ENCODE data around the gene MGAT3.

The MGAT3 gene

GRCh38 chr22:39446239-39446721 lies 10.5 kb upstream of the MGAT3 start:
- Histone ChIP-seq H3K9ac (ENCODE audit: low read depth, low read length) (no peak overlapping the region), H3K4me1 (ENCODE audit: insufficient read depth, low read length) (no peaks in the 10 kb centered on the region), H3K4me2 (ENCODE audit: insufficient read depth, low read length) (no peak overlapping the region), H2AFZ (ENCODE audit: low read depth, low read length) (no peak overlapping the region), H3K79me2 (ENCODE audit: insufficient read depth, low read length) (no peaks in the 10 kb centered on the region), H3K9me3 (ENCODE audit: insufficient read depth, low read length, severe bottlenecking) (no peaks in the 10 kb centered on the region), H3K27me3 (ENCODE audit: insufficient read depth, low read length, poor library complexity) (no peaks in the 10 kb centered on the region), H4K20me1 (ENCODE audit: insufficient read depth, low read length) (no peaks in the 10 kb centered on the region; the same call in 1 of the 2 replicates), H3K4me3 (ENCODE audit: low read depth in 1 of 2, low read length in 2 of 2) (no peak overlapping the region), H3K36me3 (ENCODE audit: insufficient read depth, low read length) (no peaks in the 10 kb centered on the region), H3K27ac (ENCODE audit: low read length) (no peak overlapping the region)
- DNase-seq (no peak), ATAC-seq (ENCODE audit: insufficient read depth, low read depth) (no peak)
- TF ChIP-seq CTCF (IDR thresholded peaks at IDR 0.05; ENCODE audit: borderline replicate concordance, extremely low read depth, low read length, poor library complexity, severe bottlenecking) (no peak), EZH2 (IDR thresholded peaks at IDR 0.05; ENCODE audit: borderline replicate concordance, low read depth, low read length, severe bottlenecking) (no peak)

GRCh38 chr22:39448205-39449054 lies 8.4 kb upstream of the MGAT3 start:
- no peak overlapping the region for H2AFZ ChIP-seq (ENCODE audit: low read depth, low read length)
- no peaks in the 10 kb centered on the region for H3K79me2 ChIP-seq (ENCODE audit: insufficient read depth, low read length)
- no peak overlapping the region for H3K4me2 ChIP-seq (ENCODE audit: insufficient read depth, low read length)
- no peaks in the 10 kb centered on the region for H3K4me1 ChIP-seq (ENCODE audit: insufficient read depth, low read length)
- H3K27ac ChIP-seq (ENCODE audit: low read length): no peak overlapping the region
- no peak overlapping the region for H3K4me3 ChIP-seq (ENCODE audit: low read depth in 1 of 2, low read length in 2 of 2)
- ATAC-seq (ENCODE audit: insufficient read depth, low read depth) (no peak), DNase-seq (no peak)
- H3K9ac ChIP-seq (ENCODE audit: low read depth, low read length): no peak overlapping the region
- H3K9me3 ChIP-seq (ENCODE audit: insufficient read depth, low read length, severe bottlenecking): no peaks in the 10 kb centered on the region
- no peak for TF ChIP-seq CTCF (IDR thresholded peaks at IDR 0.05; ENCODE audit: borderline replicate concordance, extremely low read depth, low read length, poor library complexity, severe bottlenecking)
- no peaks in the 10 kb centered on the region for H3K36me3 ChIP-seq (ENCODE audit: insufficient read depth, low read length)
- H3K27me3 ChIP-seq (ENCODE audit: insufficient read depth, low read length, poor library complexity): no peaks in the 10 kb centered on the region
- no peaks in the 10 kb centered on the region; the same call in 1 of the 2 replicates for H4K20me1 ChIP-seq (ENCODE audit: insufficient read depth, low read length)

- no peaks in the 10 kb centered on the region for H3K4me1 ChIP-seq (ENCODE audit: insufficient read depth, low read length)
- no peak overlapping the region for H3K27ac ChIP-seq (ENCODE audit: low read length)
- H3K27me3 ChIP-seq (ENCODE audit: insufficient read depth, low read length, poor library complexity): no peaks in the 10 kb centered on the region
- H3K4me2 ChIP-seq (ENCODE audit: insufficient read depth, low read length): no peak overlapping the region
- H3K9me3 ChIP-seq (ENCODE audit: insufficient read depth, low read length, severe bottlenecking): no peaks in the 10 kb centered on the region
- no peak overlapping the region for H2AFZ ChIP-seq (ENCODE audit: low read depth, low read length)
- H3K79me2 ChIP-seq (ENCODE audit: insufficient read depth, low read length): no peaks in the 10 kb centered on the region
- ATAC-seq (ENCODE audit: insufficient read depth, low read depth): no peak
- H4K20me1 ChIP-seq (ENCODE audit: insufficient read depth, low read length): no peaks in the 10 kb centered on the region; the same call in none of the 2 replicates
- no peak overlapping the region for H3K4me3 ChIP-seq (ENCODE audit: low read depth in 1 of 2, low read length in 2 of 2)
- TF ChIP-seq CTCF (IDR thresholded peaks at IDR 0.05; ENCODE audit: borderline replicate concordance, extremely low read depth, low read length, poor library complexity, severe bottlenecking) (no peak), EZH2 (IDR thresholded peaks at IDR 0.05; ENCODE audit: borderline replicate concordance, low read depth, low read length, severe bottlenecking) (no peak)
- no peaks in the 10 kb centered on the region for H3K36me3 ChIP-seq (ENCODE audit: insufficient read depth, low read length)
- DNase-seq: no peak
- no peak overlapping the region for H3K9ac ChIP-seq (ENCODE audit: low read depth, low read length)
Observed at GRCh38 chr22:39449708-39450107, 7.1 kb upstream of the MGAT3 start.

Data from DND-41 (cell line).